ENCODE measurements around the gene AJUBA.

DNA sequence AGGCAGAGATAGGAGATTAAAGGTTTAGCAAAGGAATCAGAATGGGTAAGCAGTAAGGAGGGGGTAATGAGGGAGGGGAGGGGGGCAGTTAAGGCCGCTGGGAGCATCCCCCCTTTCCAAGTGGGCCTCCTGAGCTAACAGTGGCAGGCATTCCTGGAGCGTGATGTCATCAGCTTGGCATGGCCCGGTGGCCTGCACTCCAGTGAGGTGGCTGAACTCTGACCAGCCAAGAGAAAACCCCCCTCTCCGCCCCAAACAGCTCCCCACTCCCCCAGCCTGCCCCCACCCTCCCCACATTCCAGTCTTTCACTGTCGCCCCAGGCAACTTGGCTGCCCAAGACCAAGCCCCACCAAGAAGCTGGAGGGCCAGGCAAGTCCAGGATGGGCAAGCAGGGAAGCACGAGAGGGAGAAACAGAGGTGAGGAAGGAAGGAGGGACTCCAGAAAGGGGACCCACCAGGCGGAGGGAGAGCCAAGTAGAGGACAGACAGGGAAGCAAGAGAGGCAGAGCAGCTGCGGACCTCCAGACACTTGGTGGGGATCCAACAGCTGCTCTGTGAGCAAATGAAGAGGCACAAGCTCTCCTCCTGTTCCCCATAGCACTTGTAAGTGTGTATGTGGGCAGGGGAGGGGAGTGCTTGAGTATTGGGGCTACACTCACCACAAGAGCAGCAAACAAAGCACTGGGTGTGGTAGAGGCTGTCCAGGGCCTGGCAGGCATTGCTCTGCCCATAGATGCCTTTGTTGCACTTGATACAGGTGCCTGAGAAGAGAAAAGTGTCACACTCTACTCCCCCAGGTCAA lies 4.5 kb downstream of the AJUBA start:
- TF ChIP-seq POLR2AphosphoS5 (IDR thresholded peaks at IDR 0.05; ENCODE audit: low read depth, low read length): no peak
- TF ChIP-seq POLR2A (IDR thresholded peaks at IDR 0.05; ENCODE audit: low read depth, low read length): no peak
